Uterus (tissue), 2 donors: ENCODE results near the gene WSCD2.

Source experiments
- CTCF ChIP-seq, 4 experiments: fragments of 200-600 bp in 2 of 4; fragments of 450-650 bp in 2 of 4; sonication (generic) in 2 of 4; IDR thresholded peaks; one replicate each; pipeline ENCODE4 v1.5.1; 2016 to 2019; ENCODE audit warnings: antibody characterized with exemption in 4 of 4, mild to moderate bottlenecking in 2 of 4, moderate library complexity in 1 of 4
- POLR2A ChIP-seq, 2 donors: fragments of 450-650 bp; IDR thresholded peaks; one replicate each; pipeline ENCODE4 v1.6.1; 2016; ENCODE audit warnings: antibody characterized with exemption in 2 of 2, mild to moderate bottlenecking in 1 of 2, moderate library complexity in 1 of 2

- no peak for TF ChIP-seq CTCF (IDR thresholded peaks at IDR 0.05)
- TF ChIP-seq POLR2A (IDR thresholded peaks at IDR 0.05), result no peak
These were observed 6.5 kb downstream of the WSCD2 start for GRCh38 chr12:108135627-108136026.
